GM18526 (cell line): Measurements from ENCODE around the gene ERF.

Experiments used
- POLR2A ChIP-seq: IDR thresholded peaks from 3 replicates; pipeline ENCODE4 v1.6.1; 2011; ENCODE audit not compliant: insufficient read length; ENCODE audit errors: extremely low read depth

Gene ERF

GRCh38 chr19:42206871-42207755 is 47.8 kb downstream of the ERF start:
- no peak for TF ChIP-seq POLR2A

- TF ChIP-seq POLR2A, result no peak
These were observed 50.3 kb downstream of the ERF start for GRCh38 chr19:42204664-42205063.

GRCh38 chr19:42203700-42204099 is 51.2 kb downstream of the ERF start:
- no peak for TF ChIP-seq POLR2A

- no peak for TF ChIP-seq POLR2A
These were observed 52.5 kb downstream of the ERF start for GRCh38 chr19:42202290-42202880.

GRCh38 chr19:42201489-42202289 is 53.2 kb downstream of the ERF start:
- TF ChIP-seq POLR2A, result no peak

GRCh38 chr19:42200116-42200715 is 54.7 kb downstream of the ERF start:
- TF ChIP-seq POLR2A, result no peak

GRCh38 chr19:42199440-42200115 is 55.4 kb downstream of the ERF start:
- TF ChIP-seq POLR2A, result peak; percentile 35

- no peak for TF ChIP-seq POLR2A
These were observed 56.1 kb downstream of the ERF start for GRCh38 chr19:42198676-42199439.
